PC-3 (cell line): ENCODE measurements around the gene ADD3. TPM values are rescaled to one million over a fixed set of nuclear protein-coding genes. Genes with fewer than 3 reads are reported as not detected.

Experiments used
- ATAC-seq: fragments of 200-7000 bp; cut with Tn5 transposase; 2 replicates; pipeline ENCODE4 v1.9.1; 2020; ENCODE audit warnings: mild to moderate bottlenecking, moderate library complexity
- BruUV-seq: library from RNA; stranded (reverse); fragments of 400-500 nt; replicated peaks from 2 replicates; lab custom pipeline; 2021; lab: Mats Ljungman, UMichigan
- CTCF ChIA-PET: fragments of 300-600 bp; sonication (Branson Sonifier 250); formaldehyde crosslinking; loops from one replicate; lab custom pipeline; 2022; ENCODE audit warnings: antibody characterized with exemption; lab: Charles Lee
- POLR2A ChIA-PET: fragments of 300-600 bp; sonication (Branson Sonifier 250); formaldehyde crosslinking; loops from one replicate; lab custom pipeline; 2022; ENCODE audit warnings: antibody characterized with exemption; ENCODE audit not compliant: unreplicated experiment; lab: Charles Lee
- DNase-seq: peaks from one replicate; pipeline ENCODE4 v3.0.0-alpha.2; 2015
- H2AFZ ChIP-seq: fragments of 300-600 bp; sonication (generic); 2 replicates; pipeline ENCODE4 v1.6.0; 2016; ENCODE audit warnings: antibody characterized with exemption, low read length
- H3F3A ChIP-seq: fragments of 300-600 bp; sonication (generic); one replicate; pipeline ENCODE4 v1.6.0; 2017; ENCODE audit warnings: antibody characterized with exemption, low read length, control low read depth, mild to moderate bottlenecking; ENCODE audit not compliant: unreplicated experiment
- H3K27ac ChIP-seq: fragments of 300-600 bp; sonication (generic); 2 replicates; pipeline ENCODE4 v1.5.1; 2016; ENCODE audit warnings: mild to moderate bottlenecking, low read length
- H3K27me3 ChIP-seq: fragments of 300-600 bp; sonication (generic); 2 replicates; pipeline ENCODE4 v1.6.1; 2016; ENCODE audit warnings: low read length, mixed read lengths
- H3K36me3 ChIP-seq: fragments of 300-600 bp; sonication (generic); 2 replicates; pipeline ENCODE4 v1.6.1; 2016; ENCODE audit warnings: low read depth, mixed run types, low read length, mixed read lengths
- H3K4me1 ChIP-seq: fragments of 300-600 bp; sonication (generic); 2 replicates; pipeline ENCODE4 v1.5.1; 2016; ENCODE audit warnings: low read length; ENCODE audit not compliant: insufficient read depth
- H3K4me2 ChIP-seq: fragments of 300-600 bp; sonication (generic); 2 replicates; pipeline ENCODE4 v1.6.0; 2016; ENCODE audit warnings: low read length
- H3K4me3 ChIP-seq: fragments of 300-600 bp; sonication (generic); 2 replicates; pipeline ENCODE4 v1.5.1; 2016; ENCODE audit warnings: mild to moderate bottlenecking, low read length, mixed read lengths
- H3K79me2 ChIP-seq: fragments of 300-600 bp; sonication (generic); 2 replicates; pipeline ENCODE4 v1.6.1; 2017; ENCODE audit warnings: low read length, mixed read lengths
- H3K9ac ChIP-seq: fragments of 300-600 bp; sonication (generic); 2 replicates; pipeline ENCODE4 v1.6.0; 2016; ENCODE audit warnings: mild to moderate bottlenecking, low read length
- H3K9me2 ChIP-seq: fragments of 300-600 bp; sonication (generic); replicated peaks from 2 replicates; pipeline ENCODE4 v1.6.1; 2016; ENCODE audit warnings: mixed run types, low read length, mixed read lengths
- H3K9me3 ChIP-seq: fragments of 300-600 bp; sonication (generic); 2 replicates; pipeline ENCODE4 v1.6.1; 2016; ENCODE audit warnings: low read length, mixed read lengths
- H4K20me1 ChIP-seq: fragments of 300-600 bp; sonication (generic); 2 replicates; pipeline ENCODE4 v1.6.1; 2016; ENCODE audit warnings: low read length, mixed read lengths
- EZH2 ChIP-seq: fragments of 300-600 bp; sonication (generic); IDR thresholded peaks from one replicate; pipeline ENCODE4 v1.6.1; 2017; ENCODE audit warnings: antibody characterized with exemption, mild to moderate bottlenecking, low read length; ENCODE audit not compliant: unreplicated experiment
- EZH2phosphoT487 ChIP-seq: fragments of 300-600 bp; sonication (generic); IDR thresholded peaks from 2 replicates; pipeline ENCODE4 v1.6.1; 2018; ENCODE audit warnings: mild to moderate bottlenecking, antibody characterized with exemption, low read length, borderline replicate concordance
- intact Hi-C: fragments of 100-400 bp; cut with micrococcal nuclease; formaldehyde crosslinking; loops from 2 replicates; pipeline ENCODE4 v1.9.0; 2023
- total RNA-seq: library from RNA; depleted of rRNA; stranded (reverse); fragments of >200 nt; gene quantifications from 2 replicates; pipeline ENCODE4 v1.2.3, GENCODE V29; 2014
- TF ChIP-seq, protein P1 (sequence below): fragments of 300-600 bp; sonication (generic); conservative IDR thresholded peaks from 2 replicates; pipeline ENCODE4 v1.5.1; 2017; ENCODE audit warnings: antibody characterized with exemption, low read depth, mild to moderate bottlenecking, low read length

ADD3 gene
- total RNA-seq, 1 experiment from 2014 or later, result 25.7 TPM

DNA sequence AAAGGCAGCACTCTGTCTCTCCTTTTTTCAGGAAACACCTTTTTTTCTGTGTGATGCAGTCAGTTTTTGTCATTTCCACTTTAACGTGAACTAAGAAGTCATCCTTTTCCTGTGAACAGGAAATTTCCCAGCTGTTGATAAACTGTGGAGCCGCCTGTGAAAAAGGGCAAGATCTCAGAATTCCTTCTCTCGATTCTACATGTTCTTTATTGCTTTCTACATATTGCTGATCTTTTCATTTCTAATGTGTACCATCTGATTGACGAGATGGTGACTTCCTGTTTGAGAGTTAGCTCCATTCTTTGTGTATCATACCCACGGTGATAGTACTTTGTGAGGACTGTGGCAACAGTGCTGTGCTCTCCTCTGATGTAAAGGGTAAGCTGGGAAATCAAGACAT lies 50.4 kb downstream of the ADD3 start:
- ChIA-PET CTCF (no interaction called here), POLR2A (no interaction called here)
- Histone ChIP-seq H3K4me3 (no peak overlapping the region), H3K4me1 (no peaks in the 10 kb centered on the region), H2AFZ (no peak overlapping the region), H3F3A (no peaks in the 10 kb centered on the region), H3K27ac (no peak overlapping the region), H3K9me3 (no peaks in the 10 kb centered on the region), H3K27me3 (no peaks in the 10 kb centered on the region), H3K9ac (no peak overlapping the region), H4K20me1 (no peaks in the 10 kb centered on the region), H3K9me2 (no peaks in the 10 kb centered on the region), H3K4me2 (no peak overlapping the region), H3K79me2 (0 out of 2 replicates have a peak, but pooled peaks cover 3% of the 10 kb centered on the region), H3K36me3 (no peaks in the 10 kb centered on the region)
- DNase-seq (no peak), ATAC-seq (no peak)
- intact Hi-C loops, result no loop called here
- TF ChIP-seq, protein P1, sequence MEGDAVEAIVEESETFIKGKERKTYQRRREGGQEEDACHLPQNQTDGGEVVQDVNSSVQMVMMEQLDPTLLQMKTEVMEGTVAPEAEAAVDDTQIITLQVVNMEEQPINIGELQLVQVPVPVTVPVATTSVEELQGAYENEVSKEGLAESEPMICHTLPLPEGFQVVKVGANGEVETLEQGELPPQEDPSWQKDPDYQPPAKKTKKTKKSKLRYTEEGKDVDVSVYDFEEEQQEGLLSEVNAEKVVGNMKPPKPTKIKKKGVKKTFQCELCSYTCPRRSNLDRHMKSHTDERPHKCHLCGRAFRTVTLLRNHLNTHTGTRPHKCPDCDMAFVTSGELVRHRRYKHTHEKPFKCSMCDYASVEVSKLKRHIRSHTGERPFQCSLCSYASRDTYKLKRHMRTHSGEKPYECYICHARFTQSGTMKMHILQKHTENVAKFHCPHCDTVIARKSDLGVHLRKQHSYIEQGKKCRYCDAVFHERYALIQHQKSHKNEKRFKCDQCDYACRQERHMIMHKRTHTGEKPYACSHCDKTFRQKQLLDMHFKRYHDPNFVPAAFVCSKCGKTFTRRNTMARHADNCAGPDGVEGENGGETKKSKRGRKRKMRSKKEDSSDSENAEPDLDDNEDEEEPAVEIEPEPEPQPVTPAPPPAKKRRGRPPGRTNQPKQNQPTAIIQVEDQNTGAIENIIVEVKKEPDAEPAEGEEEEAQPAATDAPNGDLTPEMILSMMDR, result no peak
- no peak for TF ChIP-seq EZH2phosphoT487
- no peak for TF ChIP-seq EZH2
- BruUV-seq, result no TSS peak

DNA sequence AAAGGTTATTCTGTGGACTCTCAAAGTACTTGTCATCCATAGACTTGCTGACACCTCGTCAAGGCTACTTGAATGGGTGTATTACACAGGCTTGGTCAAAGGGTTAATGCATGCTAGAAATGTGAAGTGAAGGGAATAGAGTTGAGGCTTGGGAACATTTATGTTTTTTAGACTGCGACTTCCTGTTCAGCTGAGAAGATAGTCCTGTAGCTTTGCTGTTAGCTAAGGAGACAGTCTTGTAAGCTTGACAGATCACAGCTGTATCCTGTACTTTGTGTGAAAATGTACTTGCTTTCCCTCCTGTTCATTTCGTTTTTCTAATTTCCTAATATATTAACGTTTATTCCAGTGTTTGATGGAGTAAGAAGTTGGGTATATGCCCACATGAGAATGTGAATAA lies 52.1 kb downstream of the ADD3 start:
- Histone ChIP-seq H3K4me3 (no peak overlapping the region), H3K79me2 (0 out of 2 replicates have a peak, but pooled peaks cover 3% of the 10 kb centered on the region), H3K9me2 (no peaks in the 10 kb centered on the region), H3K9me3 (no peaks in the 10 kb centered on the region), H3K4me2 (no peak overlapping the region), H3K27ac (no peak overlapping the region), H3K27me3 (no peaks in the 10 kb centered on the region), H4K20me1 (no peaks in the 10 kb centered on the region), H3K36me3 (no peaks in the 10 kb centered on the region), H3K4me1 (no peaks in the 10 kb centered on the region), H3F3A (no peaks in the 10 kb centered on the region), H3K9ac (no peak overlapping the region), H2AFZ (no peak overlapping the region)
- ATAC-seq, result no peak
- no peak for TF ChIP-seq EZH2phosphoT487
- TF ChIP-seq, protein P1, result no peak
- TF ChIP-seq EZH2, result no peak
- CTCF ChIA-PET, result no interaction called here
- no peak for DNase-seq
- POLR2A ChIA-PET, result interaction anchor here (0.6 kb wide), 1 partner anchor 107 kb away, joined by 3 read pairs; no protein-coding TSS in a partner anchor
- intact Hi-C loops, result no loop called here
- no TSS peak for BruUV-seq

DNA sequence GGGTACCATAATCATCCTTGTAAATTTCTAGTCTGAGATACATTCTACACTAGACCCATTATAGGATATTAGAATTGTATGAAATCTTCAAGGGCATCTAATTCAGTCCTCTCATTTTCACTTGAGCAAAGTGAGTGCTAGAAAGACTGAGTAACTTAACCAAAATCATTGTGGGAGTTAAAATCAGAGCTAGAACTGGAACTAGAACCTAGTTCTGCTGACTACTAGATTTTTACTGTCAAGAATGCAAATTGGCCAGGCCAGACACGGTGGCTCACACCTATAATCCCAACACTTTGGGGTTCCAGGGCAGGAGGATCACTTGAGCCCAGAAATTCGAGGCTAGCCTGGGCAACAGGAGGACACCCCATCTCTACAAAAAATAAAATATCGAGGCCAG lies 53.9 kb downstream of the ADD3 start:
- Histone ChIP-seq H2AFZ (no peak overlapping the region), H3K36me3 (no peaks in the 10 kb centered on the region), H3K79me2 (0 out of 2 replicates have a peak, but pooled peaks cover 3% of the 10 kb centered on the region), H3K4me2 (no peak overlapping the region), H3K9me3 (no peaks in the 10 kb centered on the region), H3F3A (no peaks in the 10 kb centered on the region), H3K9me2 (no peaks in the 10 kb centered on the region), H3K9ac (no peak overlapping the region), H3K4me3 (no peak overlapping the region), H3K27ac (no peak overlapping the region), H3K27me3 (no peaks in the 10 kb centered on the region), H3K4me1 (no peaks in the 10 kb centered on the region), H4K20me1 (no peaks in the 10 kb centered on the region)
- CTCF ChIA-PET, result no interaction called here
- no TSS peak for BruUV-seq
- intact Hi-C loops, result no loop called here
- POLR2A ChIA-PET, result no interaction called here
- TF ChIP-seq EZH2phosphoT487 (no peak), EZH2 (no peak)
- TF ChIP-seq, protein P1, result no peak
- DNase-seq (no peak), ATAC-seq (no peak)
